SK-N-SH (cell line): ENCODE results near the gene FBXO2. TPM values are rescaled to one million over a fixed set of nuclear protein-coding genes. Genes with fewer than 3 reads are reported as not detected.

Experiments used
- CTCF ChIA-PET: fragments of 300-600, 350-600 bp; formaldehyde crosslinking; extraction: SDS; loops from one replicate; lab custom pipeline; 2021; lab: Yijun Ruan, JAX
- POLR2A ChIA-PET: fragments of 350-600 bp; sonication (Branson Sonifier 250); formaldehyde crosslinking; extraction: SDS; loops from one replicate; lab custom pipeline; 2020; ENCODE audit warnings: antibody characterized with exemption, inconsistent platforms; lab: Yijun Ruan, JAX
- DNase-seq: peaks from one replicate; pipeline ENCODE4 v3.0.0; 2012
- H2AFZ ChIP-seq: fragments of 200-600 bp; sonication (generic); 2 replicates; pipeline ENCODE4 v1.8.1; 2016; ENCODE audit warnings: antibody characterized with exemption, mild to moderate bottlenecking, low read depth
- H3F3A ChIP-seq: fragments of 200-600 bp; sonication (generic); replicated peaks from 2 replicates; pipeline ENCODE3; 2016; ENCODE audit warnings: antibody characterized with exemption, mild to moderate bottlenecking; ENCODE audit not compliant: insufficient read depth
- H3K27ac ChIP-seq, 2 experiments: fragments of 200-500 bp in 1 of 2; fragments of 200-600 bp in 1 of 2; sonication (Bioruptor generic) in 1 of 2; sonication (generic), shearing (Covaris generic) in 1 of 2; 2 replicates each; pipeline versions ENCODE4 v1.5.1 to v1.6.1; 2014 to 2016; ENCODE audit warnings: low read depth in 2 of 2, inconsistent platforms in 1 of 2, low read length in 1 of 2, mild to moderate bottlenecking in 1 of 2, mixed read lengths in 1 of 2
- H3K27me3 ChIP-seq: fragments of 200-600 bp; sonication (generic), shearing (Covaris generic); 2 replicates; pipeline ENCODE4 v1.6.1; 2016; ENCODE audit warnings: mixed run types; ENCODE audit not compliant: insufficient read depth
- H3K36me3 ChIP-seq, 2 experiments: fragments of 200-500 bp in 1 of 2; fragments of 200-600 bp in 1 of 2; sonication (Bioruptor generic) in 1 of 2; sonication (generic) in 1 of 2; replicated peaks in 1 of 2; 2 replicates each; pipeline versions ENCODE3 to v1.5.1; 2014 to 2016; ENCODE audit warnings: low read length in 1 of 2, mild to moderate bottlenecking in 1 of 2; ENCODE audit not compliant: insufficient read depth in 2 of 2, control insufficient read depth in 1 of 2
- H3K4me1 ChIP-seq, 2 experiments: fragments of 200-500 bp in 1 of 2; fragments of 200-600 bp in 1 of 2; sonication (Bioruptor generic) in 1 of 2; sonication (generic), shearing (Covaris generic) in 1 of 2; 2 replicates each; pipeline versions ENCODE4 v1.5.1 to v1.6.1; 2014 to 2016; ENCODE audit warnings: low read depth in 1 of 2, low read length in 1 of 2, mixed run types in 1 of 2; ENCODE audit not compliant: insufficient read depth in 2 of 2, control insufficient read depth in 1 of 2
- H3K4me2 ChIP-seq: fragments of 200-600 bp; sonication (generic), shearing (Covaris generic); 2 replicates; pipeline ENCODE4 v1.6.1; 2017; ENCODE audit warnings: mixed run types
- H3K4me3 ChIP-seq, 2 experiments: fragments of 200-500 bp in 1 of 2; fragments of 200-600 bp in 1 of 2; sonication (Bioruptor generic) in 1 of 2; sonication (generic), shearing (Covaris generic) in 1 of 2; 2 replicates each; pipeline versions ENCODE4 v1.5.1 to v1.8.1; 2014 to 2016; ENCODE audit warnings: low read depth in 2 of 2, inconsistent platforms in 1 of 2, low read length in 1 of 2, mild to moderate bottlenecking in 1 of 2, mixed read lengths in 1 of 2, moderate library complexity in 1 of 2
- H3K79me2 ChIP-seq: fragments of 200-600 bp; sonication (generic); 2 replicates; pipeline ENCODE4 v1.8.1; 2017; ENCODE audit warnings: mild to moderate bottlenecking; ENCODE audit not compliant: insufficient read depth
- H3K9ac ChIP-seq: fragments of 200-600 bp; sonication (generic); 2 replicates; pipeline ENCODE4 v1.6.1; 2017; ENCODE audit warnings: mixed run types
- H3K9me2 ChIP-seq: fragments of 200-600 bp; sonication (generic); 2 replicates; pipeline ENCODE4 v1.6.1; 2017; ENCODE audit warnings: mixed run types
- H3K9me3 ChIP-seq: fragments of 200-600 bp; sonication (generic); 2 replicates; pipeline ENCODE4 v1.6.1; 2017; ENCODE audit warnings: mixed run types, mild to moderate bottlenecking, moderate library complexity
- H4K20me1 ChIP-seq: fragments of 200-600 bp; sonication (generic); 2 replicates; pipeline ENCODE4 v1.6.1; 2017; ENCODE audit warnings: mild to moderate bottlenecking, mixed run types; ENCODE audit not compliant: insufficient read depth
- CHD2 ChIP-seq: fragments of 150-350 bp; IDR thresholded peaks from 2 replicates; pipeline ENCODE4 v1.6.1; 2018; ENCODE audit warnings: low read length; ENCODE audit not compliant: partially characterized antibody
- CTCF ChIP-seq: fragments of 200-600 bp; sonication (generic); IDR thresholded peaks from 2 replicates; pipeline ENCODE4 v1.6.1; 2017; ENCODE audit warnings: antibody characterized with exemption, mild to moderate bottlenecking, moderate library complexity
- EP300 ChIP-seq, 2 experiments: IDR thresholded peaks; 2 replicates each; pipeline versions ENCODE4 v1.4.0 to v1.6.1; 2012; ENCODE audit warnings: borderline replicate concordance in 1 of 2, low read depth in 1 of 2, low read length in 1 of 2
- EZH2phosphoT487 ChIP-seq: fragments of 200-600 bp; sonication (generic); IDR thresholded peaks from 2 replicates; pipeline ENCODE4 v1.6.1; 2017; ENCODE audit warnings: low read depth, mixed run types, mild to moderate bottlenecking, antibody characterized with exemption, moderate library complexity, borderline replicate concordance
- FOSL2 ChIP-seq: IDR thresholded peaks from 2 replicates; pipeline ENCODE4 v1.4.0; 2012; ENCODE audit warnings: low read depth, mild to moderate bottlenecking, moderate library complexity, borderline replicate concordance
- FOXM1 ChIP-seq: IDR thresholded peaks from 2 replicates; pipeline ENCODE4 v1.4.0; 2012; ENCODE audit warnings: low read depth, mild to moderate bottlenecking
- MXI1 ChIP-seq: IDR thresholded peaks from 2 replicates; pipeline ENCODE4 v1.6.1; 2012; ENCODE audit warnings: mild to moderate bottlenecking, low read depth, low read length, improper control_type of control experiment
- PBX3 ChIP-seq: IDR thresholded peaks from 2 replicates; pipeline ENCODE4; 2012
- POLR2AphosphoS5 ChIP-seq: IDR thresholded peaks from 2 replicates; pipeline ENCODE4 v1.6.1; 2012; ENCODE audit warnings: low read depth, low read length
- REST ChIP-seq: IDR thresholded peaks from 2 replicates; pipeline ENCODE4 v1.6.1; 2012; ENCODE audit warnings: mild to moderate bottlenecking, low read depth, low read length, moderate library complexity
- RFX5 ChIP-seq: IDR thresholded peaks from 2 replicates; pipeline ENCODE4 v1.6.1; 2012; ENCODE audit warnings: mild to moderate bottlenecking, improper control_type of control experiment, low read length
- TAF1 ChIP-seq: IDR thresholded peaks from 2 replicates; pipeline ENCODE4 v1.6.1; 2012; ENCODE audit warnings: low read depth, mild to moderate bottlenecking, low read length, moderate library complexity, borderline replicate concordance
- TCF12 ChIP-seq: IDR thresholded peaks from 2 replicates; pipeline ENCODE4 v1.4.0; 2012
- TEAD4 ChIP-seq: IDR thresholded peaks from 2 replicates; pipeline ENCODE4 v1.4.0; 2012; ENCODE audit warnings: mild to moderate bottlenecking, borderline replicate concordance; ENCODE audit not compliant: insufficient read depth
- ZBTB33 ChIP-seq: IDR thresholded peaks from 2 replicates; pipeline ENCODE4 v1.4.0; 2012; ENCODE audit warnings: low read depth, borderline replicate concordance
- WGBS: methylation state at CpG from one replicate; pipeline ENCODE4 v1.1.6; 2017; ENCODE audit warnings: low lambda C conversion rate; 5-methylcytosine and 5-hydroxymethylcytosine counted together
- polyA plus RNA-seq, 3 experiments: library from polyadenylated mRNA; depleted of rRNA; stranded (reverse); fragments of >200 nt; gene quantifications; 2 replicates each; pipeline ENCODE4 v1.2.3, GENCODE V29; 2012

The FBXO2 gene
- polyA plus RNA-seq, 1 of the 3 experiments (the other 2 are of a cell fraction): 21.7 TPM

- Histone ChIP-seq H3K36me3 (no peaks in the 10 kb centered on the region), H3K27me3 (no peaks in the 10 kb centered on the region), H3K9me2 (no peaks in the 10 kb centered on the region), H3K9me3 (no peaks in the 10 kb centered on the region), H3K79me2 (no peaks in the 10 kb centered on the region), H2AFZ (no peak overlapping the region), H4K20me1 (no peaks in the 10 kb centered on the region), H3K4me1 (peaks cover 0 to 9% of the 10 kb centered on the region in 2 experiments; a peak in 1 of 4 replicates), H3K4me3 (no peak overlapping the region), H3K9ac (no peak overlapping the region), H3F3A (no peaks in the 10 kb centered on the region), H3K27ac (no peak overlapping the region), H3K4me2 (no peak overlapping the region)
- POLR2A ChIA-PET: no interaction called here
- TF ChIP-seq FOSL2 (no peak), ZBTB33 (no peak), EP300 (IDR thresholded peaks at IDR 0.05; ENCODE audit: borderline replicate concordance in 1 of 2, low read depth in 1 of 2, low read length in 1 of 2) (no peak), CHD2 (no peak), EZH2phosphoT487 (no peak), TAF1 (no peak), PBX3 (no peak), POLR2AphosphoS5 (no peak), CTCF (no peak), FOXM1 (no peak), MXI1 (no peak), RFX5 (no peak), TEAD4 (no peak), REST (no peak), TCF12 (no peak)
- no peak for DNase-seq
- CTCF ChIA-PET: interaction anchor here (1.0 to 2.4 kb wide), 4 partner anchors 8 to 127 kb away, joined by 3 to 6 read pairs (median 4); no protein-coding TSS in a partner anchor
- WGBS: no CpG with 5 or more reads among the region's 2 CpGs
These were observed 36.5 kb downstream of the FBXO2 start for GRCh38 chr1:11617741-11618140.
